A549 (cell line): ENCODE data around the gene TTC3. TPM values are rescaled to one million over a fixed set of nuclear protein-coding genes. Genes with fewer than 3 reads are reported as not detected.

Experiments used
- ATAC-seq, 2 experiments: fragments of 200-7000 bp in 1 of 2; fragments of >200 bp in 1 of 2; cut with Nextera tagmentation in 1 of 2; cut with Tn5 transposase in 1 of 2; 3 replicates each; pipeline versions ENCODE4 v1.8.0 to v1.9.1; 2018 to 2020; ENCODE audit warnings: mild to moderate bottlenecking in 1 of 2, moderate library complexity in 1 of 2
- CTCF ChIA-PET: fragments of 300-600 bp; sonication (Branson Sonifier 250); formaldehyde crosslinking; extraction: SDS; loops from one replicate; lab custom pipeline; 2021; ENCODE audit warnings: antibody characterized with exemption, inconsistent platforms; lab: Yijun Ruan, JAX
- POLR2A ChIA-PET: fragments of 350-600 bp; formaldehyde crosslinking; extraction: SDS; loops from one replicate; lab custom pipeline; 2021; ENCODE audit warnings: antibody characterized with exemption, inconsistent platforms; lab: Yijun Ruan, JAX
- DNase-seq, 2 experiments: peaks; one replicate each; pipeline versions ENCODE4 v3.0.0 to v3.0.0-alpha.2; 2011 to 2016; ENCODE audit warnings: low read depth in 1 of 2, low spot score in 1 of 2
- FAIRE-seq: peaks from 2 replicates; lab custom pipeline; 2011; peaks lifted over from hg19 to GRCh38; lab: Jason Lieb, UNC
- H3K27ac ChIP-seq, 2 experiments: fragments of >200 bp; sonication (Bioruptor Twin); formaldehyde crosslinking; 3 replicates each; pipeline ENCODE4 v1.5.1; 2016 to 2017
- H3K4me1 ChIP-seq: fragments of >200 bp; sonication (Bioruptor Twin); formaldehyde crosslinking; 3 replicates; pipeline ENCODE4 v1.6.1; 2016
- H3K4me2 ChIP-seq: fragments of >200 bp; sonication (Bioruptor Twin); formaldehyde crosslinking; 3 replicates; pipeline ENCODE4 v1.6.1; 2016
- H3K4me3 ChIP-seq: fragments of >200 bp; sonication (Bioruptor Twin); formaldehyde crosslinking; 3 replicates; pipeline ENCODE4 v1.5.1; 2016
- H3K9me3 ChIP-seq: fragments of >200 bp; sonication (Bioruptor Twin); formaldehyde crosslinking; 3 replicates; pipeline ENCODE4 v1.6.1; 2016
- CBX2 ChIP-seq: fragments of 200-600 bp; sonication (generic); IDR thresholded peaks from 2 replicates; pipeline ENCODE4 v1.6.1; 2016; ENCODE audit warnings: low read depth, mild to moderate bottlenecking, borderline replicate concordance
- FOSB ChIP-seq: fragments of 250-450 bp; sonication (Bioruptor Pico); IDR thresholded peaks from 2 replicates; pipeline ENCODE4 v1.5.0; 2020; ENCODE audit warnings: mild to moderate bottlenecking, moderate library complexity
- FOSL2 ChIP-seq, 2 experiments: fragments of 450-650 bp in 1 of 2; fragments of >200 bp in 1 of 2; sonication (Bioruptor Twin) in 1 of 2; formaldehyde crosslinking; IDR thresholded peaks; 2 replicates each; pipeline versions ENCODE4 v1.5.0 to v1.6.1; 2016 to 2020; ENCODE audit warnings: mild to moderate bottlenecking in 1 of 2, moderate library complexity in 1 of 2
- FOXS1 ChIP-seq: fragments of 250-450 bp; sonication (Bioruptor Pico); IDR thresholded peaks from 2 replicates; pipeline ENCODE4 v1.5.0; 2020; ENCODE audit warnings: mild to moderate bottlenecking, moderate library complexity
- GATA3 ChIP-seq: IDR thresholded peaks from 2 replicates; pipeline ENCODE4 v1.6.1; 2012; ENCODE audit warnings: borderline replicate concordance
- HES2 ChIP-seq: fragments of >200 bp; sonication (Bioruptor Twin); formaldehyde crosslinking; IDR thresholded peaks from 2 replicates; pipeline ENCODE4 v1.6.1; 2016
- JUN ChIP-seq, 2 experiments: fragments of >200 bp; sonication (Bioruptor Twin); formaldehyde crosslinking; IDR thresholded peaks; 2 replicates in 1 of 2; 3 replicates in 1 of 2; pipeline ENCODE4 v1.6.1; 2016 to 2017
- JUNB ChIP-seq: fragments of >200 bp; sonication (Bioruptor Twin); formaldehyde crosslinking; IDR thresholded peaks from 2 replicates; pipeline ENCODE4 v1.6.1; 2016
- KDM1A ChIP-seq: fragments of 200-600 bp; sonication (generic); IDR thresholded peaks from 2 replicates; pipeline ENCODE4 v1.6.1; 2016; ENCODE audit warnings: low read depth, mild to moderate bottlenecking
- KDM5A ChIP-seq: fragments of 200-600 bp; sonication (generic); IDR thresholded peaks from 2 replicates; pipeline ENCODE4 v1.6.1; 2016; ENCODE audit warnings: antibody characterized with exemption, mild to moderate bottlenecking
- MAFK ChIP-seq: fragments of 450-650 bp; IDR thresholded peaks from 2 replicates; pipeline ENCODE4 v1.6.1; 2014; ENCODE audit not compliant: partially characterized antibody
- MYC ChIP-seq: IDR thresholded peaks from 2 replicates; pipeline ENCODE4 v1.6.1; 2012; ENCODE audit warnings: mild to moderate bottlenecking, inconsistent platforms, low read length, improper control_type of control experiment, borderline replicate concordance
- NPAS2 ChIP-seq: fragments of 250-450 bp; sonication (Bioruptor Pico); IDR thresholded peaks from 2 replicates; pipeline ENCODE4 v1.8.0; 2022; ENCODE audit warnings: mild to moderate bottlenecking, moderate library complexity, borderline replicate concordance
- NR3C1 ChIP-seq: fragments of >200 bp; sonication (Bioruptor Twin); formaldehyde crosslinking; IDR thresholded peaks from 3 replicates; pipeline ENCODE4 v1.6.1; 2017
- PHF8 ChIP-seq: fragments of 200-600 bp; sonication (generic); IDR thresholded peaks from 2 replicates; pipeline ENCODE4 v1.6.1; 2016; ENCODE audit warnings: low read depth, mild to moderate bottlenecking, antibody characterized with exemption, moderate library complexity, borderline replicate concordance
- POLR2A ChIP-seq: IDR thresholded peaks from 2 replicates; pipeline ENCODE4 v1.6.1; 2012; ENCODE audit warnings: mild to moderate bottlenecking, low read length
- RARB ChIP-seq: fragments of 250-450 bp; sonication (Bioruptor Pico); IDR thresholded peaks from 2 replicates; pipeline ENCODE4 v1.8.0; 2021; ENCODE audit warnings: mild to moderate bottlenecking, moderate library complexity
- RNF2 ChIP-seq: fragments of 200-600 bp; sonication (generic); IDR thresholded peaks from 2 replicates; pipeline ENCODE4 v1.6.1; 2016; ENCODE audit warnings: low read depth, mild to moderate bottlenecking, antibody characterized with exemption, moderate library complexity, borderline replicate concordance
- USF2 ChIP-seq: fragments of 450-650 bp; IDR thresholded peaks from 2 replicates; pipeline ENCODE4 v1.6.1; 2014; ENCODE audit warnings: antibody characterized with exemption
- ZC3H11A ChIP-seq: fragments of 450-650 bp; IDR thresholded peaks from 2 replicates; pipeline ENCODE4 v1.6.1; 2014; ENCODE audit warnings: antibody characterized with exemption, mild to moderate bottlenecking
- WGBS: methylation state at CpG from one replicate; pipeline ENCODE4 v1.1.6; 2017; ENCODE audit errors: missing lambda C conversion rate; 5-methylcytosine and 5-hydroxymethylcytosine counted together
- polyA plus RNA-seq, 4 experiments: library from polyadenylated mRNA; depleted of rRNA in 3 of 4; stranded (reverse); fragments of >200 nt; fragmentation: RNase III in 1 of 4; extraction: RNeasy Plus Mini Kit Qiagen cat#74134 plus additional on column Dnase treatment in 1 of 4; gene quantifications; 2 replicates in 3 of 4; 3 replicates in 1 of 4; pipeline ENCODE4 v1.2.3, GENCODE V29; 2011 to 2017
- TF ChIP-seq, protein P1 (sequence below): IDR thresholded peaks from 2 replicates; pipeline ENCODE4 v1.6.1; 2012; ENCODE audit warnings: low read depth, borderline replicate concordance
- TF ChIP-seq, protein P2 (sequence below): fragments of >200 bp; sonication (Bioruptor Twin); formaldehyde crosslinking; IDR thresholded peaks from 3 replicates; pipeline ENCODE4 v1.5.1; 2016

The TTC3 gene
- polyA plus RNA-seq, 2 of the 4 experiments (the other 2 are of a cell fraction), result 34.2 to 62.2 TPM

- FAIRE-seq (no peak), DNase-seq (no peak), ATAC-seq (no peak; a peak in 2 of 6 replicates)
- ChIA-PET CTCF (no interaction called here), POLR2A (no interaction called here)
- H3K4me2 ChIP-seq, result no peak overlapping the region
- TF ChIP-seq HES2, result no peak
- TF ChIP-seq JUNB, result no peak
- H3K27ac ChIP-seq, result no peak overlapping the region
- H3K9me3 ChIP-seq, result no peaks in the 10 kb centered on the region
- no peaks in the 10 kb centered on the region for H3K4me1 ChIP-seq
- H3K4me3 ChIP-seq, result no peak overlapping the region
- 93% methylated on average over 9 of the region's 15 CpGs for WGBS
These were observed 135.7 kb downstream of the TTC3 start for GRCh38 chr21:37208741-37209225.

GRCh38 chr21:37210130-37210529 is 137.1 kb downstream of the TTC3 start:
- H3K4me1 ChIP-seq, result no peaks in the 10 kb centered on the region
- no peak for TF ChIP-seq PHF8
- TF ChIP-seq JUN (IDR thresholded peaks at IDR 0.05), result no peak
- TF ChIP-seq, protein P1, sequence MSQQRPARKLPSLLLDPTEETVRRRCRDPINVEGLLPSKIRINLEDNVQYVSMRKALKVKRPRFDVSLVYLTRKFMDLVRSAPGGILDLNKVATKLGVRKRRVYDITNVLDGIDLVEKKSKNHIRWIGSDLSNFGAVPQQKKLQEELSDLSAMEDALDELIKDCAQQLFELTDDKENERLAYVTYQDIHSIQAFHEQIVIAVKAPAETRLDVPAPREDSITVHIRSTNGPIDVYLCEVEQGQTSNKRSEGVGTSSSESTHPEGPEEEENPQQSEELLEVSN, result no peak
- no peak for TF ChIP-seq CBX2
- TF ChIP-seq MYC, result no peak
- no peak for TF ChIP-seq FOXS1 (CRISPR knock-in tag)
- TF ChIP-seq MAFK, result no peak
- TF ChIP-seq RARB, result no peak
- POLR2A ChIA-PET, result no interaction called here
- DNase-seq (no peak), ATAC-seq (no peak), FAIRE-seq (no peak)
- WGBS, result 75% methylated on average over 6 of the region's 7 CpGs
- H3K4me3 ChIP-seq, result no peak overlapping the region
- H3K27ac ChIP-seq, result no peak overlapping the region
- H3K4me2 ChIP-seq, result no peak overlapping the region
- no peaks in the 10 kb centered on the region for H3K9me3 ChIP-seq
- CTCF ChIA-PET, result no interaction called here

GRCh38 chr21:37210799-37211198 is 137.7 kb downstream of the TTC3 start:
- no peak for TF ChIP-seq HES2
- no peak for TF ChIP-seq NPAS2 (CRISPR knock-in tag)
- no peak for TF ChIP-seq KDM1A
- TF ChIP-seq POLR2A, result no peak
- no peak for TF ChIP-seq GATA3
- no peak for TF ChIP-seq FOSB (CRISPR knock-in tag)
- TF ChIP-seq KDM5A, result no peak
- TF ChIP-seq RNF2, result no peak
- no peak for TF ChIP-seq NR3C1
- no peak for TF ChIP-seq MAFK
- TF ChIP-seq FOSL2 (IDR thresholded peaks at IDR 0.05), result no peak
- no peak for TF ChIP-seq FOSL2 (CRISPR knock-in tag; IDR thresholded peaks at IDR 0.05)
- no peak for TF ChIP-seq USF2
- TF ChIP-seq ZC3H11A, result no peak
- TF ChIP-seq, protein P2, sequence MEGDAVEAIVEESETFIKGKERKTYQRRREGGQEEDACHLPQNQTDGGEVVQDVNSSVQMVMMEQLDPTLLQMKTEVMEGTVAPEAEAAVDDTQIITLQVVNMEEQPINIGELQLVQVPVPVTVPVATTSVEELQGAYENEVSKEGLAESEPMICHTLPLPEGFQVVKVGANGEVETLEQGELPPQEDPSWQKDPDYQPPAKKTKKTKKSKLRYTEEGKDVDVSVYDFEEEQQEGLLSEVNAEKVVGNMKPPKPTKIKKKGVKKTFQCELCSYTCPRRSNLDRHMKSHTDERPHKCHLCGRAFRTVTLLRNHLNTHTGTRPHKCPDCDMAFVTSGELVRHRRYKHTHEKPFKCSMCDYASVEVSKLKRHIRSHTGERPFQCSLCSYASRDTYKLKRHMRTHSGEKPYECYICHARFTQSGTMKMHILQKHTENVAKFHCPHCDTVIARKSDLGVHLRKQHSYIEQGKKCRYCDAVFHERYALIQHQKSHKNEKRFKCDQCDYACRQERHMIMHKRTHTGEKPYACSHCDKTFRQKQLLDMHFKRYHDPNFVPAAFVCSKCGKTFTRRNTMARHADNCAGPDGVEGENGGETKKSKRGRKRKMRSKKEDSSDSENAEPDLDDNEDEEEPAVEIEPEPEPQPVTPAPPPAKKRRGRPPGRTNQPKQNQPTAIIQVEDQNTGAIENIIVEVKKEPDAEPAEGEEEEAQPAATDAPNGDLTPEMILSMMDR, result no peak
- TF ChIP-seq, protein P1, result no peak
- Histone ChIP-seq H3K9me3 (no peaks in the 10 kb centered on the region), H3K4me1 (no peaks in the 10 kb centered on the region), H3K4me3 (no peak overlapping the region), H3K27ac (no peak overlapping the region), H3K4me2 (no peak overlapping the region)
- POLR2A ChIA-PET, result no interaction called here
- 91% methylated on average over 1 of the region's 1 CpG for WGBS
- no peak for ATAC-seq
- no peak for FAIRE-seq
- CTCF ChIA-PET, result no interaction called here
- DNase-seq, result no peak
